HCT116 (cell line): ENCODE data around the gene RHBDL3. TPM values are rescaled to one million over a fixed set of nuclear protein-coding genes. Genes with fewer than 3 reads are reported as not detected.

Experiments
- ATAC-seq: fragments of 200-7000 bp; cut with Tn5 transposase; 2 replicates; pipeline ENCODE4 v1.9.1; 2020; ENCODE audit warnings: mild to moderate bottlenecking, moderate library complexity
- BruUV-seq: library from RNA; stranded (reverse); fragments of 400-500 nt; replicated peaks from 2 replicates; lab custom pipeline; 2021; lab: Mats Ljungman, UMichigan
- CTCF ChIA-PET: fragments of 300-600 bp; sonication (Branson Sonifier 250); formaldehyde crosslinking; loops from one replicate; lab custom pipeline; 2021; ENCODE audit warnings: antibody characterized with exemption; lab: Charles Lee
- POLR2A ChIA-PET: fragments of 300-600, 350-600 bp; sonication (Branson Sonifier 250); formaldehyde crosslinking; loops from one replicate; lab custom pipeline; 2021; ENCODE audit warnings: antibody characterized with exemption; lab: Charles Lee
- RAD21 ChIA-PET, 2 experiments: fragments of 300-600 bp; sonication (Branson Sonifier 250); formaldehyde crosslinking; loops; one replicate each; lab custom pipeline; 2023; ENCODE audit warnings: low total read pairs in 2 of 2; ENCODE audit not compliant: uncharacterized antibody in 2 of 2, unreplicated experiment in 2 of 2, low non-redundant PET in 1 of 2; lab: Charles Lee
- DNase-seq: peaks from one replicate; pipeline ENCODE4 v3.0.0-alpha.2; 2010; ENCODE audit warnings: low read depth, low spot score
- H2AFZ ChIP-seq: fragments of 200-600 bp; shearing (Covaris generic), sonication (generic); 2 replicates; pipeline ENCODE4 v1.6.1; 2017; ENCODE audit warnings: low read depth, mixed run types, mixed read lengths, antibody characterized with exemption, low read length; ENCODE audit not compliant: poor library complexity, severe bottlenecking
- H3K27ac ChIP-seq: 2 replicates; pipeline ENCODE4 v1.5.1; 2012; ENCODE audit warnings: low read depth, low read length
- H3K27me3 ChIP-seq: fragments of 200-600 bp; sonication (generic); 2 replicates; pipeline ENCODE4 v1.6.1; 2016; ENCODE audit warnings: mixed run types, low read length, mixed read lengths; ENCODE audit not compliant: insufficient read depth
- H3K36me3 ChIP-seq, 2 experiments: fragments of 200-500 bp in 1 of 2; fragments of 200-600 bp in 1 of 2; sonication (Bioruptor generic) in 1 of 2; sonication (generic) in 1 of 2; 2 replicates each; pipeline versions ENCODE4 v1.5.1 to v1.6.1; 2014 to 2016; ENCODE audit warnings: low read length in 2 of 2, inconsistent platforms in 1 of 2, mixed read lengths in 1 of 2, mixed run types in 1 of 2; ENCODE audit not compliant: insufficient read depth in 2 of 2, control insufficient read depth in 1 of 2
- H3K4me1 ChIP-seq, 2 experiments: fragments of 200-600 bp in 1 of 2; sonication (generic) in 1 of 2; 2 replicates each; pipeline versions ENCODE4 v1.5.1 to v1.6.1; 2012 to 2017; ENCODE audit warnings: low read length in 2 of 2, inconsistent platforms in 1 of 2, mild to moderate bottlenecking in 1 of 2, mixed read lengths in 1 of 2, mixed run types in 1 of 2, moderate library complexity in 1 of 2; ENCODE audit not compliant: insufficient read depth in 2 of 2, control insufficient read depth in 1 of 2
- H3K4me2 ChIP-seq: fragments of 200-600 bp; sonication (generic); 2 replicates; pipeline ENCODE4 v1.6.1; 2017; ENCODE audit warnings: mixed run types, low read length, mixed read lengths
- H3K4me3 ChIP-seq, 2 experiments: fragments of 200-600 bp in 1 of 2; sonication (generic) in 1 of 2; replicated peaks in 1 of 2; 2 replicates each; pipeline ENCODE4 v1.5.1; 2011 to 2016; ENCODE audit warnings: low read length in 2 of 2, control low read depth in 1 of 2, low read depth in 1 of 2, mild to moderate bottlenecking in 1 of 2, mixed read lengths in 1 of 2, mixed run types in 1 of 2
- H3K79me2 ChIP-seq: fragments of 200-600 bp; sonication (generic); 2 replicates; pipeline ENCODE4 v1.6.1; 2017; ENCODE audit warnings: mild to moderate bottlenecking, mixed run types, low read length, moderate library complexity, mixed read lengths; ENCODE audit not compliant: insufficient read depth
- H3K9ac ChIP-seq: fragments of 200-600 bp; sonication (generic); 2 replicates; pipeline ENCODE4 v1.6.1; 2016; ENCODE audit warnings: low read length, mixed read lengths
- H3K9me2 ChIP-seq: fragments of 200-600 bp; sonication (generic), shearing (Covaris generic); 2 replicates; pipeline ENCODE4 v1.6.1; 2017; ENCODE audit warnings: mixed run types, mild to moderate bottlenecking, moderate library complexity; ENCODE audit not compliant: insufficient read depth
- H3K9me3 ChIP-seq, 2 experiments: fragments of 200-500 bp in 1 of 2; fragments of 200-600 bp in 1 of 2; sonication (Bioruptor generic) in 1 of 2; sonication (generic) in 1 of 2; 2 replicates each; pipeline ENCODE4 v1.6.1; 2014 to 2017; ENCODE audit warnings: low read length in 2 of 2, mixed read lengths in 2 of 2, inconsistent platforms in 1 of 2, low read depth in 1 of 2, mild to moderate bottlenecking in 1 of 2, mixed run types in 1 of 2, moderate library complexity in 1 of 2; ENCODE audit not compliant: control insufficient read depth in 1 of 2, insufficient read depth in 1 of 2
- H4K20me1 ChIP-seq: fragments of 200-600 bp; sonication (generic), shearing (Covaris generic); 2 replicates; pipeline ENCODE4 v1.6.1; 2017; ENCODE audit warnings: mixed run types, mild to moderate bottlenecking, moderate library complexity; ENCODE audit not compliant: insufficient read depth
- CBX3 ChIP-seq: IDR thresholded peaks from 2 replicates; pipeline ENCODE4 v1.6.1; 2012; ENCODE audit warnings: low read depth
- CEBPB ChIP-seq: IDR thresholded peaks from 2 replicates; pipeline ENCODE4 v1.6.1; 2012; ENCODE audit warnings: low read depth
- EGR1 ChIP-seq: IDR thresholded peaks from 2 replicates; pipeline ENCODE4 v1.6.1; 2012; ENCODE audit warnings: low read depth
- ELF1 ChIP-seq: IDR thresholded peaks from 2 replicates; pipeline ENCODE4 v1.6.1; 2012; ENCODE audit warnings: low read depth, borderline replicate concordance
- EZH2 ChIP-seq: fragments of 200-600 bp; sonication (generic); IDR thresholded peaks from 2 replicates; pipeline ENCODE4 v1.6.1; 2017; ENCODE audit warnings: antibody characterized with exemption, mixed run types
- FOSL1 ChIP-seq: IDR thresholded peaks from 2 replicates; pipeline ENCODE4 v1.6.1; 2012; ENCODE audit warnings: low read depth
- JUND ChIP-seq: IDR thresholded peaks from 2 replicates; pipeline ENCODE4 v1.6.1; 2012
- POLR2A ChIP-seq: IDR thresholded peaks from 2 replicates; pipeline ENCODE4 v1.7.0; 2011; ENCODE audit warnings: borderline replicate concordance; ENCODE audit not compliant: insufficient read depth, insufficient read length; ENCODE audit errors: extremely low read depth
- POLR2AphosphoS5 ChIP-seq: IDR thresholded peaks from 2 replicates; pipeline ENCODE4 v1.6.1; 2011; ENCODE audit warnings: mild to moderate bottlenecking, low read depth, low read length, moderate library complexity
- RAD21 ChIP-seq: IDR thresholded peaks from 2 replicates; pipeline ENCODE4 v1.6.1; 2012; ENCODE audit warnings: low read depth, mild to moderate bottlenecking
- SIN3A ChIP-seq: IDR thresholded peaks from 2 replicates; pipeline ENCODE4 v1.6.1; 2012; ENCODE audit warnings: low read depth
- SP1 ChIP-seq: IDR thresholded peaks from 2 replicates; pipeline ENCODE4 v1.6.1; 2012; ENCODE audit warnings: low read depth
- TCF7L2 ChIP-seq: IDR thresholded peaks from 2 replicates; pipeline ENCODE4 v1.7.0; 2011; ENCODE audit warnings: borderline replicate concordance, inconsistent platforms; ENCODE audit not compliant: insufficient read depth, insufficient read length; ENCODE audit errors: extremely low read depth
- YY1 ChIP-seq: IDR thresholded peaks from 2 replicates; pipeline ENCODE4 v1.6.1; 2011; ENCODE audit warnings: low read length, low read depth, moderate library complexity, mild to moderate bottlenecking; ENCODE audit not compliant: insufficient replicate concordance; ENCODE audit errors: extremely low read depth
- ZFX ChIP-seq: fragments of 450-650 bp; IDR thresholded peaks from 2 replicates; pipeline ENCODE4 v1.6.1; 2017
- ZNF274 ChIP-seq: fragments of 200-500 bp; sonication (Bioruptor generic); IDR thresholded peaks from 2 replicates; pipeline ENCODE4 v1.6.1; 2014; ENCODE audit warnings: mild to moderate bottlenecking, low read depth, low read length, inconsistent platforms
- intact Hi-C: fragments of 100-400 bp; cut with micrococcal nuclease; formaldehyde crosslinking; loops from 2 replicates; pipeline ENCODE4 v1.10.0; 2022
- total RNA-seq: library from RNA; stranded (reverse); gene quantifications from one replicate; pipeline ENCODE4 v1.2.1, GENCODE V29; 2021; ENCODE audit not compliant: unreplicated experiment
- TF ChIP-seq, protein P1 (sequence below): IDR thresholded peaks from 2 replicates; pipeline ENCODE4 v1.6.1; 2012
- TF ChIP-seq, protein P2 (sequence below): IDR thresholded peaks from 2 replicates; pipeline ENCODE4 v1.6.1; 2012; ENCODE audit warnings: low read depth
- TF ChIP-seq, protein P3 (sequence below): IDR thresholded peaks from 2 replicates; pipeline ENCODE4 v1.6.1; 2011; ENCODE audit warnings: mild to moderate bottlenecking, low read length, moderate library complexity; ENCODE audit not compliant: insufficient replicate concordance; ENCODE audit errors: extremely low read depth

Gene RHBDL3
- total RNA-seq, 1 experiment from 2014 or later, result 4.0 TPM

DNA sequence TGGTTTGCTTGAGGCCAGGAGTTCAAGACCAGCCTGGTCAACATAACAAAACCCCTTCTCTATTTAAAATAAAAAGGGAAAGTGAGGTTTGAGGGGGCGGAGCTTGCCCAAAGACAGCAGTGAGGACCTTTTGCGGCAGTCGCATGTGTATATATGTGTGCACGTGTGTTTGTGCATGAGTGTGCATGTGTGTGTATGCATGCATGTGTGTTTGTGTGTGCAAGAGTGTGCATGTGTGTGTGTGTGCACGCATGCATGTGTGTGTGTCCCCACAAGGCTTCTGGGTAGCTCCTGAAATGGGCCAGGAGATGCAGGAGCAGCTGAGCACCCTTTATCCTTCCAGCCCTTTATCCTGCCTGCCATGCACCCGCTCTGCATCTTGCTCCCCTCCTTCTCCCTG lies 9.0 kb downstream of the RHBDL3 start:
- ChIA-PET POLR2A (no interaction called here), CTCF (no interaction called here)
- Histone ChIP-seq H3K36me3 (no peaks in the 10 kb centered on the region), H3K9me3 (no peaks in the 10 kb centered on the region)
- no peak for TF ChIP-seq ELF1
- TF ChIP-seq EGR1, result no peak
- TF ChIP-seq POLR2AphosphoS5, result no peak
- TF ChIP-seq, protein P1, sequence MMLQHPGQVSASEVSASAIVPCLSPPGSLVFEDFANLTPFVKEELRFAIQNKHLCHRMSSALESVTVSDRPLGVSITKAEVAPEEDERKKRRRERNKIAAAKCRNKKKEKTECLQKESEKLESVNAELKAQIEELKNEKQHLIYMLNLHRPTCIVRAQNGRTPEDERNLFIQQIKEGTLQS, result no peak
- TF ChIP-seq FOSL1, result no peak
- no peak for TF ChIP-seq SP1
- TF ChIP-seq JUND, result no peak
- no peak for TF ChIP-seq CEBPB
- TF ChIP-seq ZNF274, result no peak
- TF ChIP-seq ZFX, result no peak
- no peak for TF ChIP-seq SIN3A
- TF ChIP-seq CBX3, result no peak
- TF ChIP-seq, protein P2, sequence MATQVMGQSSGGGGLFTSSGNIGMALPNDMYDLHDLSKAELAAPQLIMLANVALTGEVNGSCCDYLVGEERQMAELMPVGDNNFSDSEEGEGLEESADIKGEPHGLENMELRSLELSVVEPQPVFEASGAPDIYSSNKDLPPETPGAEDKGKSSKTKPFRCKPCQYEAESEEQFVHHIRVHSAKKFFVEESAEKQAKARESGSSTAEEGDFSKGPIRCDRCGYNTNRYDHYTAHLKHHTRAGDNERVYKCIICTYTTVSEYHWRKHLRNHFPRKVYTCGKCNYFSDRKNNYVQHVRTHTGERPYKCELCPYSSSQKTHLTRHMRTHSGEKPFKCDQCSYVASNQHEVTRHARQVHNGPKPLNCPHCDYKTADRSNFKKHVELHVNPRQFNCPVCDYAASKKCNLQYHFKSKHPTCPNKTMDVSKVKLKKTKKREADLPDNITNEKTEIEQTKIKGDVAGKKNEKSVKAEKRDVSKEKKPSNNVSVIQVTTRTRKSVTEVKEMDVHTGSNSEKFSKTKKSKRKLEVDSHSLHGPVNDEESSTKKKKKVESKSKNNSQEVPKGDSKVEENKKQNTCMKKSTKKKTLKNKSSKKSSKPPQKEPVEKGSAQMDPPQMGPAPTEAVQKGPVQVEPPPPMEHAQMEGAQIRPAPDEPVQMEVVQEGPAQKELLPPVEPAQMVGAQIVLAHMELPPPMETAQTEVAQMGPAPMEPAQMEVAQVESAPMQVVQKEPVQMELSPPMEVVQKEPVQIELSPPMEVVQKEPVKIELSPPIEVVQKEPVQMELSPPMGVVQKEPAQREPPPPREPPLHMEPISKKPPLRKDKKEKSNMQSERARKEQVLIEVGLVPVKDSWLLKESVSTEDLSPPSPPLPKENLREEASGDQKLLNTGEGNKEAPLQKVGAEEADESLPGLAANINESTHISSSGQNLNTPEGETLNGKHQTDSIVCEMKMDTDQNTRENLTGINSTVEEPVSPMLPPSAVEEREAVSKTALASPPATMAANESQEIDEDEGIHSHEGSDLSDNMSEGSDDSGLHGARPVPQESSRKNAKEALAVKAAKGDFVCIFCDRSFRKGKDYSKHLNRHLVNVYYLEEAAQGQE, result no peak
- no peak for TF ChIP-seq EZH2
- TF ChIP-seq RAD21, result no peak
- TF ChIP-seq TCF7L2, result no peak
- no peak for TF ChIP-seq YY1
- TF ChIP-seq, protein P3, sequence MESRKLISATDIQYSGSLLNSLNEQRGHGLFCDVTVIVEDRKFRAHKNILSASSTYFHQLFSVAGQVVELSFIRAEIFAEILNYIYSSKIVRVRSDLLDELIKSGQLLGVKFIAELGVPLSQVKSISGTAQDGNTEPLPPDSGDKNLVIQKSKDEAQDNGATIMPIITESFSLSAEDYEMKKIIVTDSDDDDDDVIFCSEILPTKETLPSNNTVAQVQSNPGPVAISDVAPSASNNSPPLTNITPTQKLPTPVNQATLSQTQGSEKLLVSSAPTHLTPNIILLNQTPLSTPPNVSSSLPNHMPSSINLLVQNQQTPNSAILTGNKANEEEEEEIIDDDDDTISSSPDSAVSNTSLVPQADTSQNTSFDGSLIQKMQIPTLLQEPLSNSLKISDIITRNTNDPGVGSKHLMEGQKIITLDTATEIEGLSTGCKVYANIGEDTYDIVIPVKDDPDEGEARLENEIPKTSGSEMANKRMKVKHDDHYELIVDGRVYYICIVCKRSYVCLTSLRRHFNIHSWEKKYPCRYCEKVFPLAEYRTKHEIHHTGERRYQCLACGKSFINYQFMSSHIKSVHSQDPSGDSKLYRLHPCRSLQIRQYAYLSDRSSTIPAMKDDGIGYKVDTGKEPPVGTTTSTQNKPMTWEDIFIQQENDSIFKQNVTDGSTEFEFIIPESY, result no peak
- no peak for TF ChIP-seq POLR2A
- TF ChIP-seq, all 23 proteins: peak for 0
- Histone ChIP-seq H3K4me3 (no peak overlapping the region), H3K9me2 (no peaks in the 10 kb centered on the region), H3K79me2 (no peaks in the 10 kb centered on the region), H3K4me1 (peaks cover 9 to 31% of the 10 kb centered on the region in 2 experiments), H3K27me3 (no peaks in the 10 kb centered on the region), H4K20me1 (no peaks in the 10 kb centered on the region), H3K9ac (0 out of 2 replicates have a peak overlapping the region, but pooled peaks have one; percentile 18), H2AFZ (no peak overlapping the region), H3K27ac (0 out of 2 replicates have a peak overlapping the region, but pooled peaks have one; percentile 37), H3K4me2 (peak overlapping the region; percentile 56)
- intact Hi-C loops, result no loop called here
- RAD21 ChIA-PET, result no interaction called here
- no TSS peak for BruUV-seq
- DNase-seq, result no peak
- peak; percentile 45 for ATAC-seq
